HepG2 (cell line): Measurements from ENCODE around the gene KARS1. TPM values are rescaled to one million over a fixed set of nuclear protein-coding genes. Genes with fewer than 3 reads are reported as not detected.
A peak's percentile ranks its signal among the peaks of the same experiment; 100 is the strongest.

Experiments used
- DNMT3B ChIP-seq: conservative IDR thresholded peaks from 2 replicates; pipeline ENCODE4 v1.6.1; 2016; ENCODE audit warnings: missing biosample characterization, control low read depth
- ELF3 ChIP-seq: IDR thresholded peaks from 2 replicates; pipeline ENCODE4 v1.6.1; 2016; ENCODE audit warnings: missing genetic modification reagents, missing compliant biosample characterization
- GABPA ChIP-seq, 2 experiments: IDR thresholded peaks; 2 replicates each; pipeline ENCODE4 v1.6.1; 2011 to 2016; ENCODE audit warnings: low read depth in 2 of 2, low read length in 1 of 2, missing biosample characterization in 1 of 2, missing genetic modification characterization in 1 of 2
- GABPB1 ChIP-seq: IDR thresholded peaks from 2 replicates; pipeline ENCODE4 v1.6.1; 2016; ENCODE audit warnings: mild to moderate bottlenecking, missing genetic modification reagents, moderate library complexity, missing compliant biosample characterization
- PHF8 ChIP-seq: sonication (generic); formaldehyde crosslinking; IDR thresholded peaks from 2 replicates; pipeline ENCODE4 v1.5.0; 2020; ENCODE audit warnings: missing genetic modification reagents
- RBM39 ChIP-seq: fragments of 200-400 bp; formaldehyde crosslinking; IDR thresholded peaks from one replicate; pipeline ENCODE4 v1.6.1; 2018; ENCODE audit warnings: antibody characterized with exemption, mild to moderate bottlenecking, low read depth, low read length; ENCODE audit not compliant: poor library complexity, severe bottlenecking
- SRF ChIP-seq: IDR thresholded peaks from 2 replicates; pipeline ENCODE4 v1.6.1; 2011; ENCODE audit warnings: mild to moderate bottlenecking, low read depth, low read length, moderate library complexity
- ZC3H13 ChIP-seq: sonication (generic); formaldehyde crosslinking; IDR thresholded peaks from 2 replicates; pipeline ENCODE4 v1.8.1; 2023; ENCODE audit warnings: mild to moderate bottlenecking, missing genetic modification reagents, moderate library complexity
- ZNF781 ChIP-seq: sonication (generic); formaldehyde crosslinking; IDR thresholded peaks from 2 replicates; pipeline ENCODE4 v1.5.1; 2020; ENCODE audit warnings: borderline replicate concordance, mild to moderate bottlenecking, missing genetic modification reagents; ENCODE audit errors: not compliant biosample characterization
- ZNF792 ChIP-seq: IDR thresholded peaks from 2 replicates; pipeline ENCODE4 v1.6.1; 2016
- ZNF83 ChIP-seq: sonication (generic); formaldehyde crosslinking; IDR thresholded peaks from 2 replicates; pipeline ENCODE4 v1.4.0; 2020; ENCODE audit warnings: missing genetic modification reagents, mild to moderate bottlenecking, borderline replicate concordance
- polyA plus RNA-seq, 8 experiments: library from polyadenylated mRNA; depleted of rRNA in 3 of 8; stranded (reverse) in 7 of 8; unstranded in 1 of 8; fragments of >200 nt; fragmentation: Illumina TruSeq in 4 of 8; extraction: Trizol in 4 of 8; gene quantifications; 2 replicates each; pipeline versions ENCODE4 v1.2.1 to v1.2.3, GENCODE V29; 2011 to 2016; ENCODE audit warnings: low read depth in 4 of 8, missing spikeins in 1 of 8, mixed read lengths in 1 of 8; ENCODE audit not compliant: insufficient read depth in 1 of 8
- total RNA-seq, 5 experiments: library from RNA; depleted of rRNA; stranded (reverse); fragments of >200 nt; fragmentation: Illumina TruSeq; extraction: Trizol; gene quantifications; 2 replicates each; pipeline ENCODE4 v1.2.3, GENCODE V29; 2016; ENCODE audit warnings: low read depth in 1 of 5
- TF ChIP-seq, protein P1 (sequence below): conservative IDR thresholded peaks from 2 replicates; pipeline ENCODE4 v1.6.1; 2018; ENCODE audit warnings: missing genetic modification reagents
- TF ChIP-seq, protein P2 (sequence below): sonication (generic); formaldehyde crosslinking; IDR thresholded peaks from 2 replicates; pipeline ENCODE4 v1.5.1; 2020; ENCODE audit warnings: mild to moderate bottlenecking, moderate library complexity, missing genetic modification reagents
- TF ChIP-seq, protein P3 (sequence below): IDR thresholded peaks from 2 replicates; pipeline ENCODE4 v1.6.1; 2016; ENCODE audit warnings: missing genetic modification reagents, missing compliant biosample characterization
- TF ChIP-seq, protein P4 (sequence below): sonication (generic); formaldehyde crosslinking; IDR thresholded peaks from 2 replicates; pipeline ENCODE4 v1.5.1; 2020; ENCODE audit warnings: mild to moderate bottlenecking, missing genetic modification reagents, borderline replicate concordance
- TF ChIP-seq, protein P5 (sequence below): sonication (generic); formaldehyde crosslinking; IDR thresholded peaks from 2 replicates; pipeline ENCODE4 v1.5.0; 2020; ENCODE audit warnings: missing genetic modification reagents

KARS1 gene
- total and polyA plus RNA-seq, 2 of the 13 experiments (the other 11 are each of a cell fraction or from before 2014, with no cell fraction given), result 141 to 276 TPM

DNA sequence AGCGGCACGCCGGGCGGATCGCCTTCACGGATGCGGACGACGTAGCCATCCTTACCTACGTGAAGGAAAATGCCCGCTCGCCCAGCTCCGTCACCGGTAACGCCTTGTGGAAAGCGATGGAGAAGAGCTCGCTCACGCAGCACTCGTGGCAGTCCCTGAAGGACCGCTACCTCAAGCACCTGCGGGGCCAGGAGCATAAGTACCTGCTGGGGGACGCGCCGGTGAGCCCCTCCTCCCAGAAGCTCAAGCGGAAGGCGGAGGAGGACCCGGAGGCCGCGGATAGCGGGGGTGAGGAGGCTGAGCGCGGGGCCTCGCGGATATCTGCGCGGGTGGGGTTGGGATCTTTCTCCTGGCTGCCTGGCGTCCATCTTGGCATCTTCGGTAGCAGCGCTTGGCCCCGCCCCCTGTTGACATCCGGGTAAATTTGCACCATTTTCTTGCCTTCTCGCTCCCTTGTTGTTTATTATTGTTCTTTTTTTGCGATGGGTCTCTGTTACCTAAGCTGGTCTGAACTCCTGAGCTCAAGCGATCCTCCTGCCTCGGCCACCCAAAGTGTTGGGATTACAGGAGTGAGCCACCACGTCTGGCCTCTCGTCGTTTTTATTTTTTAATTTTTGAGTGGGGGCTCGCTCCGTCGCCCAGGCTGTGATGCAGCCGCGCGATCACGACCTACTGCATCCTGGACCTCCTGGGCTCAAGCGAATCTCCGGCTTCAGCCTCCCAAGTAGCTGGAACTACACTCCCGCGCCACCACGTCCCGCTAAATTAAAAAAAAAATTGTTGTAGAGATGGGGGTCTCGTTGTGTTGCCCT lies 1.0 kb upstream of the KARS1 start (continued):
- TF ChIP-seq, protein P1, sequence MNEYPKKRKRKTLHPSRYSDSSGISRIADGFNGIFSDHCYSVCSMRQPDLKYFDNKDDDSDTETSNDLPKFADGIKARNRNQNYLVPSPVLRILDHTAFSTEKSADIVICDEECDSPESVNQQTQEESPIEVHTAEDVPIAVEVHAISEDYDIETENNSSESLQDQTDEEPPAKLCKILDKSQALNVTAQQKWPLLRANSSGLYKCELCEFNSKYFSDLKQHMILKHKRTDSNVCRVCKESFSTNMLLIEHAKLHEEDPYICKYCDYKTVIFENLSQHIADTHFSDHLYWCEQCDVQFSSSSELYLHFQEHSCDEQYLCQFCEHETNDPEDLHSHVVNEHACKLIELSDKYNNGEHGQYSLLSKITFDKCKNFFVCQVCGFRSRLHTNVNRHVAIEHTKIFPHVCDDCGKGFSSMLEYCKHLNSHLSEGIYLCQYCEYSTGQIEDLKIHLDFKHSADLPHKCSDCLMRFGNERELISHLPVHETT, result 0 out of 2 replicates have a peak, but pooled peaks have one; percentile 20
- TF ChIP-seq ZC3H13 (CRISPR knock-in tag) (peak; percentile 71; the same call in 1 of the 2 replicates), ZNF83 (CRISPR knock-in tag) (0 out of 2 replicates have a peak, but pooled peaks have one; percentile 73), SRF (no peak), RBM39 (peak; percentile 53), GABPB1 (CRISPR knock-in tag) (peak; percentile 11; the same call in 1 of the 2 replicates), GABPA (IDR thresholded peaks at IDR 0.05; ENCODE audit: low read depth, low read length) (no peak), GABPA (CRISPR knock-in tag; IDR thresholded peaks at IDR 0.05; ENCODE audit: low read depth) (peak; percentile 69), DNMT3B (CRISPR knock-in tag) (peak; percentile 87), PHF8 (CRISPR knock-in tag) (peak; percentile 69), ELF3 (peak; percentile 45; the same call in 1 of the 2 replicates), ZNF781 (CRISPR knock-in tag) (peak; percentile 70), ZNF792 (CRISPR knock-in tag) (0 out of 2 replicates have a peak, but pooled peaks have one; percentile 50)
- TF ChIP-seq, protein P2, sequence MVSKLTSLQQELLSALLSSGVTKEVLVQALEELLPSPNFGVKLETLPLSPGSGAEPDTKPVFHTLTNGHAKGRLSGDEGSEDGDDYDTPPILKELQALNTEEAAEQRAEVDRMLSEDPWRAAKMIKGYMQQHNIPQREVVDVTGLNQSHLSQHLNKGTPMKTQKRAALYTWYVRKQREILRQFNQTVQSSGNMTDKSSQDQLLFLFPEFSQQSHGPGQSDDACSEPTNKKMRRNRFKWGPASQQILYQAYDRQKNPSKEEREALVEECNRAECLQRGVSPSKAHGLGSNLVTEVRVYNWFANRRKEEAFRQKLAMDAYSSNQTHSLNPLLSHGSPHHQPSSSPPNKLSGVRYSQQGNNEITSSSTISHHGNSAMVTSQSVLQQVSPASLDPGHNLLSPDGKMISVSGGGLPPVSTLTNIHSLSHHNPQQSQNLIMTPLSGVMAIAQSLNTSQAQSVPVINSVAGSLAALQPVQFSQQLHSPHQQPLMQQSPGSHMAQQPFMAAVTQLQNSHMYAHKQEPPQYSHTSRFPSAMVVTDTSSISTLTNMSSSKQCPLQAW, result no peak
- TF ChIP-seq, protein P3, sequence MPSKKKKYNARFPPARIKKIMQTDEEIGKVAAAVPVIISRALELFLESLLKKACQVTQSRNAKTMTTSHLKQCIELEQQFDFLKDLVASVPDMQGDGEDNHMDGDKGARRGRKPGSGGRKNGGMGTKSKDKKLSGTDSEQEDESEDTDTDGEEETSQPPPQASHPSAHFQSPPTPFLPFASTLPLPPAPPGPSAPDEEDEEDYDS (CRISPR knock-in tag), result peak; percentile 51; the same call in 1 of the 2 replicates
- TF ChIP-seq, protein P4, sequence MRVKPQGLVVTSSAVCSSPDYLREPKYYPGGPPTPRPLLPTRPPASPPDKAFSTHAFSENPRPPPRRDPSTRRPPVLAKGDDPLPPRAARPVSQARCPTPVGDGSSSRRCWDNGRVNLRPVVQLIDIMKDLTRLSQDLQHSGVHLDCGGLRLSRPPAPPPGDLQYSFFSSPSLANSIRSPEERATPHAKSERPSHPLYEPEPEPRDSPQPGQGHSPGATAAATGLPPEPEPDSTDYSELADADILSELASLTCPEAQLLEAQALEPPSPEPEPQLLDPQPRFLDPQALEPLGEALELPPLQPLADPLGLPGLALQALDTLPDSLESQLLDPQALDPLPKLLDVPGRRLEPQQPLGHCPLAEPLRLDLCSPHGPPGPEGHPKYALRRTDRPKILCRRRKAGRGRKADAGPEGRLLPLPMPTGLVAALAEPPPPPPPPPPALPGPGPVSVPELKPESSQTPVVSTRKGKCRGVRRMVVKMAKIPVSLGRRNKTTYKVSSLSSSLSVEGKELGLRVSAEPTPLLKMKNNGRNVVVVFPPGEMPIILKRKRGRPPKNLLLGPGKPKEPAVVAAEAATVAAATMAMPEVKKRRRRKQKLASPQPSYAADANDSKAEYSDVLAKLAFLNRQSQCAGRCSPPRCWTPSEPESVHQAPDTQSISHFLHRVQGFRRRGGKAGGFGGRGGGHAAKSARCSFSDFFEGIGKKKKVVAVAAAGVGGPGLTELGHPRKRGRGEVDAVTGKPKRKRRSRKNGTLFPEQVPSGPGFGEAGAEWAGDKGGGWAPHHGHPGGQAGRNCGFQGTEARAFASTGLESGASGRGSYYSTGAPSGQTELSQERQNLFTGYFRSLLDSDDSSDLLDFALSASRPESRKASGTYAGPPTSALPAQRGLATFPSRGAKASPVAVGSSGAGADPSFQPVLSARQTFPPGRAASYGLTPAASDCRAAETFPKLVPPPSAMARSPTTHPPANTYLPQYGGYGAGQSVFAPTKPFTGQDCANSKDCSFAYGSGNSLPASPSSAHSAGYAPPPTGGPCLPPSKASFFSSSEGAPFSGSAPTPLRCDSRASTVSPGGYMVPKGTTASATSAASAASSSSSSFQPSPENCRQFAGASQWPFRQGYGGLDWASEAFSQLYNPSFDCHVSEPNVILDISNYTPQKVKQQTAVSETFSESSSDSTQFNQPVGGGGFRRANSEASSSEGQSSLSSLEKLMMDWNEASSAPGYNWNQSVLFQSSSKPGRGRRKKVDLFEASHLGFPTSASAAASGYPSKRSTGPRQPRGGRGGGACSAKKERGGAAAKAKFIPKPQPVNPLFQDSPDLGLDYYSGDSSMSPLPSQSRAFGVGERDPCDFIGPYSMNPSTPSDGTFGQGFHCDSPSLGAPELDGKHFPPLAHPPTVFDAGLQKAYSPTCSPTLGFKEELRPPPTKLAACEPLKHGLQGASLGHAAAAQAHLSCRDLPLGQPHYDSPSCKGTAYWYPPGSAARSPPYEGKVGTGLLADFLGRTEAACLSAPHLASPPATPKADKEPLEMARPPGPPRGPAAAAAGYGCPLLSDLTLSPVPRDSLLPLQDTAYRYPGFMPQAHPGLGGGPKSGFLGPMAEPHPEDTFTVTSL (CRISPR knock-in tag), result 0 out of 2 replicates have a peak, but pooled peaks have one; percentile 31
- TF ChIP-seq, protein P5, sequence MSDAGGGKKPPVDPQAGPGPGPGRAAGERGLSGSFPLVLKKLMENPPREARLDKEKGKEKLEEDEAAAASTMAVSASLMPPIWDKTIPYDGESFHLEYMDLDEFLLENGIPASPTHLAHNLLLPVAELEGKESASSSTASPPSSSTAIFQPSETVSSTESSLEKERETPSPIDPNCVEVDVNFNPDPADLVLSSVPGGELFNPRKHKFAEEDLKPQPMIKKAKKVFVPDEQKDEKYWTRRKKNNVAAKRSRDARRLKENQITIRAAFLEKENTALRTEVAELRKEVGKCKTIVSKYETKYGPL (CRISPR knock-in tag), result no peak
